ENCODE data around the gene VWA3B. TPM values are rescaled to one million over a fixed set of nuclear protein-coding genes. Genes with fewer than 3 reads are reported as not detected.
"Not testable (repeated sequence)": the region's sequence is repeated elsewhere in the genome, so short reads cannot be mapped to it uniquely, and the experiment has no call there.

Gene VWA3B
- total and polyA plus RNA-seq, 4 donors, result 0.36 to 1.1 (median 1.0) TPM; not detected in 1

- intact Hi-C loops (cut with DNase I), result no loop called here
- no peak overlapping the region for H3K27ac ChIP-seq (ENCODE audit: low read depth in 1 of 2, low read length in 2 of 2)
- no peaks in the 10 kb centered on the region for H3K27me3 ChIP-seq (ENCODE audit: control insufficient read depth in 1 of 2, insufficient read depth in 2 of 2, low read length in 1 of 2)
- H3K9me3 ChIP-seq (ENCODE audit: control insufficient read depth, low read length), result no peaks in the 10 kb centered on the region
- ATAC-seq (ENCODE audit: low FRiP score), result no peak
- 59 to 61% methylated on average over 5 of the region's 5 CpGs for WGBS, 2 donors
- H3K4me1 ChIP-seq (ENCODE audit: control insufficient read depth in 1 of 2, insufficient read depth in 2 of 2, low read length in 2 of 2), result no peaks in the 10 kb centered on the region
- H3K36me3 ChIP-seq (ENCODE audit: control insufficient read depth in 1 of 2, insufficient read depth in 2 of 2, low read length in 1 of 2), result no peaks in the 10 kb centered on the region
- no peak for DNase-seq
- no peak overlapping the region for H3K4me3 ChIP-seq (ENCODE audit: low read length in 2 of 2)
Measured at GRCh38 chr2:98093611-98094010, 6.6 kb downstream of the VWA3B start.

- Histone ChIP-seq H3K27me3 (ENCODE audit: control insufficient read depth in 1 of 2, insufficient read depth in 2 of 2, low read length in 1 of 2) (no peaks in the 10 kb centered on the region), H3K4me1 (ENCODE audit: control insufficient read depth in 1 of 2, insufficient read depth in 2 of 2, low read length in 2 of 2) (no peaks in the 10 kb centered on the region), H3K4me3 (ENCODE audit: low read length in 2 of 2) (no peak overlapping the region), H3K27ac (ENCODE audit: low read depth in 1 of 2, low read length in 2 of 2) (no peak overlapping the region), H3K36me3 (ENCODE audit: control insufficient read depth in 1 of 2, insufficient read depth in 2 of 2, low read length in 1 of 2) (no peaks in the 10 kb centered on the region), H3K9me3 (ENCODE audit: control insufficient read depth, low read length) (peaks cover 4% of the 10 kb centered on the region)
- no peak for DNase-seq
- 47 to 51% methylated on average over 6 of the region's 6 CpGs for WGBS, 2 donors
- no peak for ATAC-seq (ENCODE audit: low FRiP score)
- intact Hi-C loops (cut with DNase I), result no loop called here
Measured at GRCh38 chr2:98099939-98100743, 13.2 kb downstream of the VWA3B start.

GRCh38 chr2:98102315-98102714 is 15.3 kb downstream of the VWA3B start:
- DNase-seq; H3K36me3 ChIP-seq (ENCODE audit: control insufficient read depth in 1 of 2, insufficient read depth in 2 of 2, low read length in 1 of 2); intact Hi-C loops (cut with DNase I); H3K4me1 ChIP-seq (ENCODE audit: control insufficient read depth in 1 of 2, insufficient read depth in 2 of 2, low read length in 2 of 2); H3K27ac ChIP-seq (ENCODE audit: low read depth in 1 of 2, low read length in 2 of 2); H3K27me3 ChIP-seq (ENCODE audit: control insufficient read depth in 1 of 2, insufficient read depth in 2 of 2, low read length in 1 of 2); H3K4me3 ChIP-seq (ENCODE audit: low read length in 2 of 2); H3K9me3 ChIP-seq (ENCODE audit: control insufficient read depth, low read length); ATAC-seq (ENCODE audit: low FRiP score): not testable (repeated sequence)
- 92 to 96% methylated on average over 17 of the region's 17 CpGs for WGBS, 2 donors

GRCh38 chr2:98102878-98103277 is 15.9 kb downstream of the VWA3B start:
- H3K4me1 ChIP-seq (ENCODE audit: control insufficient read depth in 1 of 2, insufficient read depth in 2 of 2, low read length in 2 of 2), result no peaks in the 10 kb centered on the region
- H3K27ac ChIP-seq (ENCODE audit: low read depth in 1 of 2, low read length in 2 of 2), result no peak overlapping the region
- no peaks in the 10 kb centered on the region for H3K36me3 ChIP-seq (ENCODE audit: control insufficient read depth in 1 of 2, insufficient read depth in 2 of 2, low read length in 1 of 2)
- ATAC-seq (ENCODE audit: low FRiP score) (no peak), DNase-seq (no peak)
- intact Hi-C loops (cut with DNase I), result no loop called here
- H3K4me3 ChIP-seq (ENCODE audit: low read length in 2 of 2), result no peak overlapping the region
- peaks cover 4% of the 10 kb centered on the region for H3K9me3 ChIP-seq (ENCODE audit: control insufficient read depth, low read length)
- H3K27me3 ChIP-seq (ENCODE audit: control insufficient read depth in 1 of 2, insufficient read depth in 2 of 2, low read length in 1 of 2), result no peaks in the 10 kb centered on the region

- no peak overlapping the region for H3K4me3 ChIP-seq (ENCODE audit: low read length in 2 of 2)
- DNase-seq (no peak), ATAC-seq (ENCODE audit: low FRiP score) (no peak)
- no peaks in the 10 kb centered on the region for H3K36me3 ChIP-seq (ENCODE audit: control insufficient read depth in 1 of 2, insufficient read depth in 2 of 2, low read length in 1 of 2)
- H3K9me3 ChIP-seq (ENCODE audit: control insufficient read depth, low read length), result peaks cover 4% of the 10 kb centered on the region
- H3K27me3 ChIP-seq (ENCODE audit: control insufficient read depth in 1 of 2, insufficient read depth in 2 of 2, low read length in 1 of 2), result no peaks in the 10 kb centered on the region
- intact Hi-C loops (cut with DNase I), result no loop called here
- H3K27ac ChIP-seq (ENCODE audit: low read depth in 1 of 2, low read length in 2 of 2), result no peak overlapping the region
- no peaks in the 10 kb centered on the region for H3K4me1 ChIP-seq (ENCODE audit: control insufficient read depth in 1 of 2, insufficient read depth in 2 of 2, low read length in 2 of 2)
- WGBS, 2 donors, result 75 to 79% methylated on average over 2 of the region's 2 CpGs
Measured at GRCh38 chr2:98108110-98108509, 21.1 kb downstream of the VWA3B start.

GRCh38 chr2:98110741-98111140 is 23.8 kb downstream of the VWA3B start:
- Histone ChIP-seq H3K27ac (ENCODE audit: low read depth in 1 of 2, low read length in 2 of 2) (no peak overlapping the region), H3K36me3 (ENCODE audit: control insufficient read depth in 1 of 2, insufficient read depth in 2 of 2, low read length in 1 of 2) (no peaks in the 10 kb centered on the region), H3K4me3 (ENCODE audit: low read length in 2 of 2) (no peak overlapping the region), H3K4me1 (ENCODE audit: control insufficient read depth in 1 of 2, insufficient read depth in 2 of 2, low read length in 2 of 2) (no peaks in the 10 kb centered on the region), H3K9me3 (ENCODE audit: control insufficient read depth, low read length) (no peaks in the 10 kb centered on the region), H3K27me3 (ENCODE audit: control insufficient read depth in 1 of 2, insufficient read depth in 2 of 2, low read length in 1 of 2) (no peaks in the 10 kb centered on the region)
- no peak for DNase-seq
- intact Hi-C loops (cut with DNase I), result no loop called here
- no peak for ATAC-seq (ENCODE audit: low FRiP score)
- 65 to 77% methylated on average over 2 of the region's 2 CpGs for WGBS, 2 donors

GRCh38 chr2:98114643-98115330 is 27.8 kb downstream of the VWA3B start:
- no peak for ATAC-seq (ENCODE audit: low FRiP score)
- DNase-seq, result no peak
- no peaks in the 10 kb centered on the region for H3K4me1 ChIP-seq (ENCODE audit: control insufficient read depth in 1 of 2, insufficient read depth in 2 of 2, low read length in 2 of 2)
- H3K36me3 ChIP-seq (ENCODE audit: control insufficient read depth in 1 of 2, insufficient read depth in 2 of 2, low read length in 1 of 2), result no peaks in the 10 kb centered on the region
- H3K4me3 ChIP-seq (ENCODE audit: low read length in 2 of 2), result no peak overlapping the region
- H3K27ac ChIP-seq (ENCODE audit: low read depth in 1 of 2, low read length in 2 of 2), result no peak overlapping the region
- intact Hi-C loops (cut with DNase I), result no loop called here
- 80 to 81% methylated on average over 6 of the region's 6 CpGs for WGBS, 2 donors
- no peaks in the 10 kb centered on the region for H3K27me3 ChIP-seq (ENCODE audit: control insufficient read depth in 1 of 2, insufficient read depth in 2 of 2, low read length in 1 of 2)
- H3K9me3 ChIP-seq (ENCODE audit: control insufficient read depth, low read length), result no peaks in the 10 kb centered on the region

- WGBS, 2 donors, result 74 to 78% methylated on average over 4 of the region's 4 CpGs
- ATAC-seq (ENCODE audit: low FRiP score) (no peak), DNase-seq (no peak)
- Histone ChIP-seq H3K9me3 (ENCODE audit: control insufficient read depth, low read length) (no peaks in the 10 kb centered on the region), H3K27ac (ENCODE audit: low read depth in 1 of 2, low read length in 2 of 2) (no peak overlapping the region), H3K4me1 (ENCODE audit: control insufficient read depth in 1 of 2, insufficient read depth in 2 of 2, low read length in 2 of 2) (no peaks in the 10 kb centered on the region), H3K36me3 (ENCODE audit: control insufficient read depth in 1 of 2, insufficient read depth in 2 of 2, low read length in 1 of 2) (no peaks in the 10 kb centered on the region), H3K4me3 (ENCODE audit: low read length in 2 of 2) (no peak overlapping the region), H3K27me3 (ENCODE audit: control insufficient read depth in 1 of 2, insufficient read depth in 2 of 2, low read length in 1 of 2) (no peaks in the 10 kb centered on the region)
- intact Hi-C loops (cut with DNase I), result no loop called here
Measured at GRCh38 chr2:98118161-98118560, 31.2 kb downstream of the VWA3B start.

- H3K27me3 ChIP-seq (ENCODE audit: control insufficient read depth in 1 of 2, insufficient read depth in 2 of 2, low read length in 1 of 2), result no peaks in the 10 kb centered on the region
- H3K27ac ChIP-seq (ENCODE audit: low read depth in 1 of 2, low read length in 2 of 2), result no peak overlapping the region
- H3K4me1 ChIP-seq (ENCODE audit: control insufficient read depth in 1 of 2, insufficient read depth in 2 of 2, low read length in 2 of 2), result no peaks in the 10 kb centered on the region
- ATAC-seq (ENCODE audit: low FRiP score) (no peak), DNase-seq (no peak)
- intact Hi-C loops (cut with DNase I), result no loop called here
- no peaks in the 10 kb centered on the region for H3K9me3 ChIP-seq (ENCODE audit: control insufficient read depth, low read length)
- 24 to 41% methylated on average over 2 of the region's 2 CpGs for WGBS, 2 donors
- no peak overlapping the region for H3K4me3 ChIP-seq (ENCODE audit: low read length in 2 of 2)
- H3K36me3 ChIP-seq (ENCODE audit: control insufficient read depth in 1 of 2, insufficient read depth in 2 of 2, low read length in 1 of 2), result no peaks in the 10 kb centered on the region
Measured at GRCh38 chr2:98118852-98119251, 31.9 kb downstream of the VWA3B start.
